SK-N-SH treated with all-trans-retinoic acid at 6 μM for 48 hours (cell line): Measurements from ENCODE around the gene TIMELESS.

Experiments
- ESRRG ChIP-seq: fragments of 250-450 bp; sonication (Bioruptor Pico); IDR thresholded peaks from 2 replicates; pipeline ENCODE4 v1.6.1; 2021; ENCODE audit warnings: mild to moderate bottlenecking
- ISL1 ChIP-seq: fragments of 250-450 bp; sonication (Bioruptor Pico); IDR thresholded peaks from 2 replicates; pipeline ENCODE4 v2.1.2; 2022; ENCODE audit warnings: mild to moderate bottlenecking, moderate library complexity
- RARB ChIP-seq: fragments of 250-450 bp; sonication (Bioruptor Pico); IDR thresholded peaks from 2 replicates; pipeline ENCODE4 v1.8.0; 2021; ENCODE audit warnings: mild to moderate bottlenecking, moderate library complexity
- SNAI2 ChIP-seq: fragments of 250-450 bp; sonication (Bioruptor Pico); IDR thresholded peaks from 2 replicates; pipeline ENCODE4 v1.5.0; 2020; ENCODE audit warnings: mild to moderate bottlenecking, moderate library complexity
- TOX ChIP-seq: fragments of 250-450 bp; sonication (Bioruptor Pico); IDR thresholded peaks from 2 replicates; pipeline ENCODE4 v1.8.0; 2021; ENCODE audit warnings: mild to moderate bottlenecking, moderate library complexity, borderline replicate concordance
- ZC3H10 ChIP-seq: fragments of 250-450 bp; sonication (Bioruptor Pico); IDR thresholded peaks from 2 replicates; pipeline ENCODE4 v1.5.1; 2021; ENCODE audit warnings: mild to moderate bottlenecking, moderate library complexity
- ZFP3 ChIP-seq: fragments of 250-450 bp; sonication (Bioruptor Pico); IDR thresholded peaks from 2 replicates; pipeline ENCODE4 v1.5.0; 2020; ENCODE audit warnings: mild to moderate bottlenecking, moderate library complexity
- ZFP30 ChIP-seq: fragments of 450-650 bp; formaldehyde crosslinking; IDR thresholded peaks from 2 replicates; pipeline ENCODE4 v1.5.0; 2022; ENCODE audit warnings: mild to moderate bottlenecking, moderate library complexity
- ZNF70 ChIP-seq: fragments of 450-650 bp; formaldehyde crosslinking; IDR thresholded peaks from 2 replicates; pipeline ENCODE4 v1.5.0; 2020; ENCODE audit warnings: mild to moderate bottlenecking, moderate library complexity
- TF ChIP-seq, protein P1 (sequence below): fragments of 250-450 bp; sonication (Bioruptor Pico); IDR thresholded peaks from 2 replicates; pipeline ENCODE4 v1.8.0; 2020; ENCODE audit warnings: mild to moderate bottlenecking, moderate library complexity, borderline replicate concordance

DNA sequence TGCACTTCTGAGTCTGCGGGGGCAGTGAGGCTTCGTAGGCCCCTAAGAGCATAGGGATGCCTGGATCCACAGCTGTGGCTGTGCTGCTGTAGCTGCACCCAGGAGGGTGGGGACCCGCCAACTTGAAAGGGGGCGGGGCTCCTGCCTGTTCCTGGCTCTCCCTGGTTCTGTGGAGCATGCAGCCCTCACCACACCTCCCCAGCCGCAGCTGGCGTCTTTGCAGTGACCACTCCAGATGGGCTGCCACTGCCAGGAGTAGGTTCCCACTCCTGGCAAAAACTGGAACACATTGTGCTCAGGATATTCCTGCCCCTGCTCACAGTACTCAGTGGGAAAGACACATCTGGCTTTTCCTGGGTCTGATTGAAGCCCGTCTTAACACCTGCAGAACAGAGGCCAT is 35.8 kb downstream of the TIMELESS start:
- TF ChIP-seq ZC3H10 (CRISPR knock-in tag) (no peak), ISL1 (CRISPR knock-in tag) (no peak), TOX (CRISPR knock-in tag) (no peak), ESRRG (CRISPR knock-in tag) (no peak), ZFP3 (CRISPR knock-in tag) (no peak), ZFP30 (CRISPR knock-in tag) (no peak), RARB (CRISPR knock-in tag) (no peak), ZNF70 (CRISPR knock-in tag) (no peak), SNAI2 (CRISPR knock-in tag) (no peak)
- TF ChIP-seq, protein P1, sequence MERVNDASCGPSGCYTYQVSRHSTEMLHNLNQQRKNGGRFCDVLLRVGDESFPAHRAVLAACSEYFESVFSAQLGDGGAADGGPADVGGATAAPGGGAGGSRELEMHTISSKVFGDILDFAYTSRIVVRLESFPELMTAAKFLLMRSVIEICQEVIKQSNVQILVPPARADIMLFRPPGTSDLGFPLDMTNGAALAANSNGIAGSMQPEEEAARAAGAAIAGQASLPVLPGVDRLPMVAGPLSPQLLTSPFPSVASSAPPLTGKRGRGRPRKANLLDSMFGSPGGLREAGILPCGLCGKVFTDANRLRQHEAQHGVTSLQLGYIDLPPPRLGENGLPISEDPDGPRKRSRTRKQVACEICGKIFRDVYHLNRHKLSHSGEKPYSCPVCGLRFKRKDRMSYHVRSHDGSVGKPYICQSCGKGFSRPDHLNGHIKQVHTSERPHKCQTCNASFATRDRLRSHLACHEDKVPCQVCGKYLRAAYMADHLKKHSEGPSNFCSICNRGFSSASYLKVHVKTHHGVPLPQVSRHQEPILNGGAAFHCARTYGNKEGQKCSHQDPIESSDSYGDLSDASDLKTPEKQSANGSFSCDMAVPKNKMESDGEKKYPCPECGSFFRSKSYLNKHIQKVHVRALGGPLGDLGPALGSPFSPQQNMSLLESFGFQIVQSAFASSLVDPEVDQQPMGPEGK (CRISPR knock-in tag), result no peak
